SK-N-MC (cell line): ENCODE measurements around the gene TIAM1.

ENCODE experiments used
- EZH2 ChIP-seq: fragments of 200-600 bp; sonication (generic); IDR thresholded peaks from one replicate; pipeline ENCODE4 v1.6.1; 2017; ENCODE audit warnings: antibody characterized with exemption
- POLR2AphosphoS5 ChIP-seq: IDR thresholded peaks from 2 replicates; pipeline ENCODE4 v1.6.1; 2012; ENCODE audit warnings: mild to moderate bottlenecking, low read depth, low read length, borderline replicate concordance

- TF ChIP-seq EZH2 (no peak), POLR2AphosphoS5 (no peak)
Observed at GRCh38 chr21:31340514-31340913, 3.5 kb downstream of the TIAM1 start.
